D721Med (cell line): Measurements from ENCODE around the gene OR52A1.

Experiments used
- DNase-seq: peaks from one replicate; pipeline ENCODE4 v3.0.0; 2011; ENCODE audit warnings: low spot score; ENCODE audit not compliant: insufficient read length
- FAIRE-seq: peaks from 2 replicates; lab custom pipeline; 2011; peaks lifted over from hg19 to GRCh38; lab: Jason Lieb, UNC
- TF ChIP-seq, protein P1 (sequence below): IDR thresholded peaks from 2 replicates; pipeline ENCODE4 v1.5.1; 2012; ENCODE audit warnings: mild to moderate bottlenecking, control low read depth; ENCODE audit not compliant: insufficient read depth; ENCODE audit errors: missing control alignments

OR52A1 gene

DNA sequence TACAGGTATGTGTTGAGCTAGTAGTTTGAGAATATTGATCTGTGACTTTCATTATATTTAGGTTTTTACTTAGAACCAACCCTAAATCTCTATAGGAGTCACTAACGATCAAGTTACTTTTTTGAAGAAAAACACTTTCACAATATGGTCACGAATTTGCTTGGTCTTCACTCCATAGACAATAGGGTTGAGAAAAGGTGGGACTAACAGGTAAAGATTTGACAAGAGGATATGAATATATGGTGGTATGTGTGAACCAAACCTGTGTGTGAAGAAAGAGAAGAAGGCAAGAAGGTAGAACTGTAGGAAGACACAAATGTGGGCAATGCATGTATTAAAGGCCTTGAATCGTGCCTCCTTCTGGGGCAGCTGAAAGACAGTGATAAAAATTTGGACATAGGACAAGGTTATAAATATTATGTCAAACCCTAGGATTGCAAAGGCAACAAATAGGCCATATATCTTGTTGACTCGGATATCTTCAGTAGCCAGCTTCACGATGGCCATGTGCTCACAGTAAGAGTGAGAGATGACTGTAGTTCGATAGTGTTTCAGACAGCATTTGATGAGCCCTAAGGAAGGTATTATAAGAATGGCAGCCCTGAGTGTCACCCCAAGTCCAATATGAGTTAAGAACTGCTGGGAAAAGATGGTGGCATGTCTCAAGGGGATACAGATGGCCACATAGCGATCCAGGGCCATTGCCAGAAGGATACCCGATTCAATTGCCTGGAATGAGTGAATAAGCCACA, 22.8 kb downstream of the OR52A1 start:
- FAIRE-seq: no peak
- TF ChIP-seq, protein P1, sequence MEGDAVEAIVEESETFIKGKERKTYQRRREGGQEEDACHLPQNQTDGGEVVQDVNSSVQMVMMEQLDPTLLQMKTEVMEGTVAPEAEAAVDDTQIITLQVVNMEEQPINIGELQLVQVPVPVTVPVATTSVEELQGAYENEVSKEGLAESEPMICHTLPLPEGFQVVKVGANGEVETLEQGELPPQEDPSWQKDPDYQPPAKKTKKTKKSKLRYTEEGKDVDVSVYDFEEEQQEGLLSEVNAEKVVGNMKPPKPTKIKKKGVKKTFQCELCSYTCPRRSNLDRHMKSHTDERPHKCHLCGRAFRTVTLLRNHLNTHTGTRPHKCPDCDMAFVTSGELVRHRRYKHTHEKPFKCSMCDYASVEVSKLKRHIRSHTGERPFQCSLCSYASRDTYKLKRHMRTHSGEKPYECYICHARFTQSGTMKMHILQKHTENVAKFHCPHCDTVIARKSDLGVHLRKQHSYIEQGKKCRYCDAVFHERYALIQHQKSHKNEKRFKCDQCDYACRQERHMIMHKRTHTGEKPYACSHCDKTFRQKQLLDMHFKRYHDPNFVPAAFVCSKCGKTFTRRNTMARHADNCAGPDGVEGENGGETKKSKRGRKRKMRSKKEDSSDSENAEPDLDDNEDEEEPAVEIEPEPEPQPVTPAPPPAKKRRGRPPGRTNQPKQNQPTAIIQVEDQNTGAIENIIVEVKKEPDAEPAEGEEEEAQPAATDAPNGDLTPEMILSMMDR: no peak
- DNase-seq: no peak

DNA sequence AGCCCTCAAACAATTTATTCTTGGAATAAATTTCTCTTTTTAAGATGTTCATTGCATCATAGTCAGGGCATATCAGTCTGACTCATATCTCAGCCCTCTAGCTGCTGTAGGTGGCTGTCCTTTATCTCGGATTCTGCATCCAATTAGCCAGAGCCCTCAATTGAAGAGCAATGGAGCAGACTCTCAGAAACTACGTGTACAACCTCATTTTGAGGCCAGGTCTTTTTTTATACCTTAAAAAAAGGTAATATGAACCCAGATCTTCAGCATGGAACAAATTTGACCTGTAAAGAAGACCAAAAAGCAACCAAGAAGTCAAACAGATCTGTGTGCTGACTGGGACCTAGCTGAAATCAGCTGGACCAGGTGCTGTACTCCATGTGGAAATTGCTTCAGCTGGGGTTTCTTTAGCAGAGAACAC, 25.1 kb downstream of the OR52A1 start:
- TF ChIP-seq, protein P1: no peak
- FAIRE-seq (no peak), DNase-seq (no peak)

DNA sequence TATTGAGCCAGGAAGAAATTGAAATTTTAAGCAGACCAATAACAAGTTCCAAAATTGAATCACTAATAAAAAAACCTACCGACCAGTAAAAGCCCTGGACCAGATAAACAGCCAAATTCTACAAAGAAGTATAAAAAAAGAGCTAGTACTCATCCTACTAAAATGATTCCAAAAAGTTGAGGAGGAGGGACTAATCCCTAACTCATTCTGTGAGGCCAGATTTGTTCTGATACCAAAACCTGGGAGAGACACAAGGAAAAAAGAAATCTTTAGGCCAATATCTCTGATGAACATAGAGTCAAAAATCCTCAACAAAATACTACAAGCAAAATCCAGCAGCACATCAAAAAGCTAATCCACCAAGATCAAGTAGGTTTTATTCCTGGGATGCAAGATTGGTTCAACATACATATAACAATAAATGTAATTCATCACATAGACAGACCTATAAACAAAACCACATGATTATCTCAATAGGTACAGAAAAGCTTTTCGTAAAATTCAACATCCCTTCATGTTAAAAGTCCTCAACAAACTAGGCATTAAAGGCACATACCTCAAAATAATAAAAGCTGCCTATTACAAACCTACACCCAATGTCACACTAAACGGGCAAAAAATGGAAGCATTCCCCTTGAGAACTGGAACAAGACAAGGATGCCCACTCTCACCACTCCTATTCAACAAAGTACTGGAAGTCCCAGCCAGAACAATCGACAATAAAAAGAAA, 29.5 kb downstream of the OR52A1 start:
- DNase-seq (no peak), FAIRE-seq (no peak)
- TF ChIP-seq, protein P1: no peak

DNA sequence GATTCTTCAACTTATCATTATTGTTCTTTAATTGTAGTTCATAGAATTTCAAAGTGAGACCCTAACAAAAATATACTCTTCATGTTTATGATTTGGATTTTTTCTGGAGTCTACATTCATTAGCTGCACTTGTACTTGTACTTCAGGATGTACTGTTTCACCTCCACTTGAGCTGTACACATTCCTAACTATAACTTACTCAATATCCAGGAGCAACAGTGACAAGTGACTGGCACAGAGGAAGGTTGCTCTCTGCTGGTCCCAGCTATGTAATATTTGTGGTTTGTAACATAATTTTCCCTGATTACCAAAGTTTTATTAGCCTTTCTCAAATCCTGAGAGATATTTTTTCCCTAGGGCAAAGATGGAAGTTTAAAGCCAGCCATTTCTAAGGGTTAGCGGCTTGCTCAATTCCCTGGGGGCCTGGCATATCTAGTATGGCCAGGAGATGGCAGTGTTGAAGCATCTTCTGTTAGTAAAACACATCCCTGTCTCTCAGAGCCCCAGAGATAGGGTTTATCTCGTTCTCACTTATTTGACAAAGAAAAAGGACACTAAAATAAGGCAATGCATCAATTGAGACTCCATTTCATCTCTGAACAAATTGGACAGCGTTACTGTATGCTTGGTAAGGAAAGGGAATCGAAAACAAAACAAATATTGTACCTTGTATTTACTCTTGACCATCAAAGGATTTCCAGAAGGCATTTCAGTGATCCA, 30.6 kb downstream of the OR52A1 start:
- TF ChIP-seq, protein P1: peak; percentile 67
- FAIRE-seq: no peak
- DNase-seq: no peak

DNA sequence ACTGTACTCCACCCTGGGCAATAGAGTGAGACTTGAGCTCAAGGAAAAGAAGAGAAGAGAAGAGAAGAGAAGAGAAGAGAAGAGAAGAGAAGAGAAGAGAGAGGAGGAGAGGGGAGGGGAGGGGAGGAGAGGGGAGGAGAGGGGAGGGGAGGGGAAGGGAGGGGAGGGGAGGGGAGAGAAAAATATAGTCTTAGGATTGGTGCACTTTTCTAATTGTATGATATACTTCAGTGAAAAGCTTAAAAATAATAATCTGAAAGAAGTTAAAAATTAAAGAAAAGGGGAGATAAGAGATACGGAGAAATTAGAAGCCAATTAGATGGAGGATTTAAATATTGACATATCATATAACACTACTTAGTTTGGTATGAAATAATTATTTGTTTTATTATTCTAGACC, 35.7 kb downstream of the OR52A1 start:
- TF ChIP-seq, protein P1: no peak
- no peak for DNase-seq
- FAIRE-seq: no peak

DNA sequence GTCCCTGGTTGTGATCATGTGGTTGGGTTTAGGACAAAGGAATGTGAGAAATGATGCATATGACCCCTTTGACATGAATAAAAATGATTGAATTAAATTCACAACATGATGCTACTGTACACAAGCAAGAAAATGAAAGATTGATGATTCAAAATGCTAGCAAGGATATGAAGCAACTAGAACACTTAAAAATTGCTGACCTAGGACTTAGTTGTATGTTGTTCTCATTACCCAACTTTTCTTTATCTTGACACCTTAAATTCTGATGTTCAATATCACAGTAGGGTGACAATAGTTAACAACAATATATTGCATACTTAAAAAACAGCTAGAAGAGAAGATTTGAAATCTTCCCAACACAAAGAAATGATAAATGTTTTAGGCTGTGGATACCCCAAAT, 37.0 kb downstream of the OR52A1 start:
- FAIRE-seq (no peak), DNase-seq (no peak)
- TF ChIP-seq, protein P1: no peak
